SK-N-SH treated with all-trans-retinoic acid at 6 μM for 48 hours (cell line): ENCODE measurements around the gene APLN.

Source experiments
- ZFP3 ChIP-seq: fragments of 250-450 bp; sonication (Bioruptor Pico); IDR thresholded peaks from 2 replicates; pipeline ENCODE4 v1.5.0; 2020; ENCODE audit warnings: mild to moderate bottlenecking, moderate library complexity
- TF ChIP-seq, protein P1 (sequence below): fragments of 250-450 bp; sonication (Bioruptor Pico); IDR thresholded peaks from 2 replicates; pipeline ENCODE4 v1.8.0; 2020; ENCODE audit warnings: mild to moderate bottlenecking, moderate library complexity, borderline replicate concordance

DNA sequence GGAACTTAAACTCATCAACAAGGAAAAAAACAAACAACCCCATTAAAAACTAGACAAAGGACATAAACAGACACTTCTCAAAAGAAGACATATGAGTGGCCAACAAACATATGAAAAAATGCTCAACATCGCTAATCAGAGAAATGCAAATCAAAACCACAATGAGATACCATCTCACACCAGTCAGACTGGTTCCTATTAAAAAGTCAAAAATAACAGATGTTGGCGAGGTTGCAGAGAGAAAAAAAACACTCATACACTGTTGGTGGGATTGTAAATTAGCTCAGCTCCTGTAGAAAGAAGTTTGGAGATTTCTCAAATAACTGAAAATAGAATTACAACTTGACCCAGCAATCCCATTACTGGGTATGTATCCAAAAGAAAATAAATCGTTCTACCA lies 28.7 kb downstream of the APLN start:
- TF ChIP-seq ZFP3 (CRISPR knock-in tag), result no peak
- TF ChIP-seq, protein P1, sequence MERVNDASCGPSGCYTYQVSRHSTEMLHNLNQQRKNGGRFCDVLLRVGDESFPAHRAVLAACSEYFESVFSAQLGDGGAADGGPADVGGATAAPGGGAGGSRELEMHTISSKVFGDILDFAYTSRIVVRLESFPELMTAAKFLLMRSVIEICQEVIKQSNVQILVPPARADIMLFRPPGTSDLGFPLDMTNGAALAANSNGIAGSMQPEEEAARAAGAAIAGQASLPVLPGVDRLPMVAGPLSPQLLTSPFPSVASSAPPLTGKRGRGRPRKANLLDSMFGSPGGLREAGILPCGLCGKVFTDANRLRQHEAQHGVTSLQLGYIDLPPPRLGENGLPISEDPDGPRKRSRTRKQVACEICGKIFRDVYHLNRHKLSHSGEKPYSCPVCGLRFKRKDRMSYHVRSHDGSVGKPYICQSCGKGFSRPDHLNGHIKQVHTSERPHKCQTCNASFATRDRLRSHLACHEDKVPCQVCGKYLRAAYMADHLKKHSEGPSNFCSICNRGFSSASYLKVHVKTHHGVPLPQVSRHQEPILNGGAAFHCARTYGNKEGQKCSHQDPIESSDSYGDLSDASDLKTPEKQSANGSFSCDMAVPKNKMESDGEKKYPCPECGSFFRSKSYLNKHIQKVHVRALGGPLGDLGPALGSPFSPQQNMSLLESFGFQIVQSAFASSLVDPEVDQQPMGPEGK (CRISPR knock-in tag), result no peak
